ENCODE data around the gene ARHGAP9. TPM values are rescaled to one million over a fixed set of nuclear protein-coding genes. Genes with fewer than 3 reads are reported as not detected.

Gene ARHGAP9
- total RNA-seq, 1 donor from 2014 or later = 105 TPM

GRCh38 chr12:57481671-57482070 lies 2.0 kb upstream of the ARHGAP9 start:
- Mint-ChIP-seq H3K27me3 (ENCODE audit: low read depth) (no peaks in the 10 kb centered on the region), H3K4me1 (ENCODE audit: low read depth) (peaks cover 37% of the 10 kb centered on the region), H3K27ac (peak overlapping the region; percentile 80), H3K36me3 (ENCODE audit: low read depth) (peaks cover 23% of the 10 kb centered on the region), H3K9me3 (no peaks in the 10 kb centered on the region), H3K4me3 (ENCODE audit: low read depth) (no peak overlapping the region)
- intact Hi-C loops (cut with micrococcal nuclease) = no loop called here
- DNase-seq (ENCODE audit: low spot score) = no peak

- Mint-ChIP-seq H3K4me3 (ENCODE audit: low read depth) (peak overlapping the region; percentile 93), H3K27ac (peak overlapping the region; percentile 100), H3K36me3 (ENCODE audit: low read depth) (peaks cover 41% of the 10 kb centered on the region), H3K9me3 (no peaks in the 10 kb centered on the region), H3K27me3 (ENCODE audit: low read depth) (no peaks in the 10 kb centered on the region), H3K4me1 (ENCODE audit: low read depth) (peaks cover 52% of the 10 kb centered on the region)
- intact Hi-C loops (cut with micrococcal nuclease) = loop anchor here (1.0 to 2.0 kb wide), 3 partner anchors 8 to 792 kb away; partner anchors contain the start of gene DDIT3
- no peak for DNase-seq (ENCODE audit: low spot score)
Measured at GRCh38 chr12:57479043-57479375, 657 bp downstream of the ARHGAP9 start.

DNA sequence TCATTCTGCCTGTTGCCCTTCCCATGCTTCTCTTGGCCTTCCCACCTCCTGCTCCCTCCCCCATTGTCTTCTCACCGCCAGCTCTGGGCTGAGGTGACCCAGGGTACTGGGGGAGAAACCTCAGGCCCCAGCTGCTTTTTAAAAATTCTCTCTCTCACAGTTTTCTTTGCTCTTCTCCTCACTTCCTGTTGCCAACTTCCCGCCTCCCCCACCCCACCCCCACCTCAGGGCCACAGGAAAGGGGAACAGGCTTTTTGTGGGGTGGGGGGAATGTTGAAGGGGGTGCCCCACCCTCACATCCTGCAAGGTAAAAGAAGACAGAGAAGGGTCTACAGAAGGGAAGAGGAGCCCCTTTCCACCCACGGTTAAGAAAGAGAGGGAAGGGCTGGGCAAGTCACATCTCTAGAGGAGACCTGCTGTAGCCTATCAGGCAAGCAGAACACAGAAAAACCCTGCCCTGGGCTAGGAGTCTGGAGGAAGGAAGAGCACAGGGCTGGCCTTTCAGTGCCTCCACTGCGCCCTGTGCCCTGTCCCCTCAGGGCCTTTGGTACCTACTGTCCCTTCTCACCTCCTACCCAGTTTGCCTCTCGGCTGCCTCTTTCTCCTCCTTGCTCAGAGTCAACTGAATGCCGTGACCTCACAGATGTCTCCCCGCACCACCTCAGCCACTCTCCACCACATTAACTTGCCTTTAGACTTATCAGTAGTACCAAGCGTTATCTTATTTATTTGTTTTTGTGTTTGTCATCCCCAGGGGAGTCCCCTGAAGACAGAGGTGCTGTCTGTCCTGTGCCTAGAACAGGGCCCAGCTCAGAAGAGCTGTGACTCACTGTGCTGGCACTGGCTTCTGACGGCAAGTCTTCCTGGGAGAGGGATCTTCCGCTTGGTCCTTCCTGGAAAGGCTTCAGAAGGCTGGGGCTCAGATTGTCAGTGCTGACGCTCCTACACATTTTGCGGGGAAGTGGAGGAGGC lies 1.7 kb downstream of the ARHGAP9 start:
- Mint-ChIP-seq H3K27me3 (ENCODE audit: low read depth) (no peaks in the 10 kb centered on the region), H3K4me3 (ENCODE audit: low read depth) (peak overlapping the region; percentile 93), H3K36me3 (ENCODE audit: low read depth) (peaks cover 45% of the 10 kb centered on the region), H3K27ac (peak overlapping the region; percentile 100), H3K9me3 (no peaks in the 10 kb centered on the region), H3K4me1 (ENCODE audit: low read depth) (peaks cover 46% of the 10 kb centered on the region)
- DNase-seq (ENCODE audit: low spot score) = peak; percentile 51
- intact Hi-C loops (cut with micrococcal nuclease) = loop anchor here (1.0 to 2.0 kb wide), 3 partner anchors 16 to 791 kb away; partner anchors contain the start of gene DCTN2

DNA sequence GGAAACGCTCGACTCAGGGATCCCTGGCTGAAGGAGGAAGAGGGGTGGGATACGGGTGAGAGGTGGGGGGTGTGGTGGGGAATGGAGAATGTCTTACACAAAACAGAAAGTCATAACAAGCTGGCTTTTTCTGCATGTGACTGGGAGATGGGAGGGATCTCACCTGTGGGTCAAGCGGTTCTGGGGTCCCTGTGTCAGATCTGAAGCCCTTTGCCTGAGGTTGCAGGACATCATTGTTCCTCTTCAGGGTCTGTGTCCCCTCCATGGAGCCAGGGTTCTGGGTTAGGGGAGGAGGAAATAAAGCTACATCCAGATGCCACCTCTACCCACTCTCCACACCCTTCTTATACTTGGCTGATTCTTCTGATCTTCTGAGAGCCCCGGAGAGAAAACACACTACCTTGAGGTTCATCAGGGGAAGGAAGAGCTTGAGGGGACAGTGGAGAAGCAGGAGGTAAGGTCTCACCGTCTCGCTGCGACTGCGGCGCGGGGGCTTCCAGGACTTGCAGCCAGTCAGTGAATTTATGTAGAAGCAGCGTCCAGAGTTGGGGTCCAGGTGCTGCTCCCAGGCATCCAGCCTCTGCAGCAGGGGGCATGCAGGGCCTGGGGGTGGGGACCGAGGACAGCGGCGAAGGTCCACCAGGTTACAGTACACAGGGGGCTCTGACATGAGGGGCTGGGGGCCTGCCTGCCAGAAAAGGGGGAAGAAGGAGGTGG lies 2.5 kb downstream of the ARHGAP9 start:
- Mint-ChIP-seq H3K4me1 (ENCODE audit: low read depth) (peaks cover 47% of the 10 kb centered on the region), H3K27ac (peak overlapping the region; percentile 100), H3K9me3 (no peaks in the 10 kb centered on the region), H3K36me3 (ENCODE audit: low read depth) (peaks cover 53% of the 10 kb centered on the region), H3K4me3 (ENCODE audit: low read depth) (peak overlapping the region; percentile 93), H3K27me3 (ENCODE audit: low read depth) (no peaks in the 10 kb centered on the region)
- intact Hi-C loops (cut with micrococcal nuclease) = loop anchor here (1.0 to 2.0 kb wide), 2 partner anchors 15 to 70 kb away; partner anchors contain the start of gene DCTN2
- DNase-seq (ENCODE audit: low spot score) = no peak

- Mint-ChIP-seq H3K36me3 (ENCODE audit: low read depth) (peaks cover 59% of the 10 kb centered on the region), H3K4me1 (ENCODE audit: low read depth) (peaks cover 47% of the 10 kb centered on the region), H3K27ac (peak overlapping the region; percentile 100), H3K9me3 (no peaks in the 10 kb centered on the region), H3K27me3 (ENCODE audit: low read depth) (no peaks in the 10 kb centered on the region), H3K4me3 (ENCODE audit: low read depth) (peak overlapping the region; percentile 93)
- intact Hi-C loops (cut with micrococcal nuclease) = loop anchor here (2.0 kb wide), 1 partner anchor 70 kb away; the partner anchor contains the start of gene DCTN2
- DNase-seq (ENCODE audit: low spot score) = peak; percentile 72
Measured at GRCh38 chr12:57476162-57476992, 3.3 kb downstream of the ARHGAP9 start.

DNA sequence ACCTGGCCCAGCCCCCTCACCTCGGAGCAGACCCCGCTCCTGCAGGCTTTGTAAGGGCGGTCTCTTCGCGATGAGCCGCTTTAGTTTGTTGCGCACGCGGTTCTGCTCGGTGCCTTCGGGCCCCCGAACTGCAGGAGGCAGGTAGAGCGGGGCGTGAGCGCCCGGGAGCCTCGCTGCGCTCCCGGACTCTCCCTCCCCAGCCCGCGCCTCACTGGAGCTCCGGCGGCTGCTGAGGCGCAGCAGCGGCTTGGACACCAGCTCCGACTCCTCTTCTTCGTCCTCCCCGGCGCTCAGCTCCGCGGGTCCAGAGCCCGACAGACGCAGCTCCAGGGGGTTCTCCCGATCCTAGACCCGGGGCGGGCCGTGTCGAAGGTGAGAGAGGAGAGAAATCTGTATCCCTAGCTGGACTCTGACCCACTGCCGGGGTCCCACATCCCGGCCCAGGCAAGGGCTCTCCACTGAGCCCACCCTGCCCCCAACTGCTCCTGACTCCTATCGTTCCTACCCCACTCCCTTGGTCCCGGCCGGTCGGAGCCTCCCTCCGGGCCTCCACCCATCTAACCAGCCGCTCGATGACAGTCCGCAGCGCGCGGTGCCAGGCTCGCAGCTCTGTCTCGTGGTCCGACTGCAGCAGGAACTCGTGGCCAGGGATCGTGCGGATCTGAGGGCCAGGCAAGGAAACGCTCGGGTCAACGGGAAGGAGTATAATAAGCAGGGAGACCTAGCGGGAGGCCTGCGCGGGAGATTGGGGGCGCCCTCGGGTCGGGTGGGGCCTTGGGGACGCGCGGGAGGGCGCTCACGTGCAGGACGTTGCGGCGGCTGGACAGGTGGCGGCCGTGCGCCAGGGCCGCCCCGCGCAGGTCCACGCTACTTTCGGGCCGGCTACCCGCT lies 4.2 kb downstream of the ARHGAP9 start:
- no peaks in the 10 kb centered on the region for H3K9me3 Mint-ChIP-seq
- H3K27me3 Mint-ChIP-seq (ENCODE audit: low read depth) = no peaks in the 10 kb centered on the region
- no peak for DNase-seq (ENCODE audit: low spot score)
- peaks cover 41% of the 10 kb centered on the region for H3K4me1 Mint-ChIP-seq (ENCODE audit: low read depth)
- intact Hi-C loops (cut with micrococcal nuclease) = loop anchor here (2.0 kb wide), 1 partner anchor 71 kb away; the partner anchor contains the start of gene DCTN2
- H3K27ac Mint-ChIP-seq = peak overlapping the region; percentile 100
- peak overlapping the region; percentile 93 for H3K4me3 Mint-ChIP-seq (ENCODE audit: low read depth)
- peaks cover 56% of the 10 kb centered on the region for H3K36me3 Mint-ChIP-seq (ENCODE audit: low read depth)

DNA sequence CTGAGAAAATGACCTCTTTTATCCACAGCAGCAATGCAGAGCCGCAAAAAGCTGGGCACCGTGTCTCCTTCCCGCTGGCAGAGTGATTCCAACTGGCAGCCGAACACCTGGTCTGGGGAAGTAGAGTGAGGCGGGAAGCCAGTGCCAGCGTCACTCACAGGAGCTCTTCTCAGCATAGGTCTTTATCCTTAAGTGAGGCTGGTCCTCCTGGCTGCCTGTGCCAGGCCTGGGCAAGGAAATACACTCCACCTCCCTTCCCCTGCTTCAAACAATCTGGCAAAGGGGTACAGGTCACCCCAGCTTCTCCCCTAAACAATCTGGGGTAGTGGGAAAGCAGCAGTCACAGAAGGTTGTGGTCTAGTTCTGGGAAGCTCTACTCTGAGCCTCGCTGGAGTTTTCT lies 4.8 kb downstream of the ARHGAP9 start:
- DNase-seq (ENCODE audit: low spot score) = no peak
- Mint-ChIP-seq H3K27ac (peak overlapping the region; percentile 47), H3K4me1 (ENCODE audit: low read depth) (peaks cover 35% of the 10 kb centered on the region), H3K4me3 (ENCODE audit: low read depth) (peak overlapping the region; percentile 72), H3K27me3 (ENCODE audit: low read depth) (no peaks in the 10 kb centered on the region), H3K9me3 (no peaks in the 10 kb centered on the region), H3K36me3 (ENCODE audit: low read depth) (peaks cover 56% of the 10 kb centered on the region)
- intact Hi-C loops (cut with micrococcal nuclease) = no loop called here

DNA sequence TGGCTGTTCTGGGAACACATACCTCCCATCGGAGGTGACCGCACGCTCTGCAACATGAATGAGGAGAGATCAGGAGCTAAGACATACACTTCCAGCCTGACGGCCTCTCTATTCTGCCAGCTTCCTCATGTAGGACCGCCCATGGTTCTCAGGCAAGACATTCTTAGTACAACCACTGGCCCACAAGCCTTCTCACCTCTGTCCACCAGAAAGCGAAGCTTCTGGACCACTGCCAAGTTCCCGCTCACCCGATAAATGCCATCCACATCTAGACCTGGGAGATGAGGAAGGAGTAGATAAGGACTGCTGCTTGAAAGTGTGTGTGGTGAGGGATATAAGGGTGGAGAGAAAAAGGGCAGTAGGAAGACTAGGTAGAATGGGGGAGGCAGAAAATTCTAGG lies 5.2 kb downstream of the ARHGAP9 start:
- Mint-ChIP-seq H3K27me3 (ENCODE audit: low read depth) (no peaks in the 10 kb centered on the region), H3K36me3 (ENCODE audit: low read depth) (peaks cover 52% of the 10 kb centered on the region), H3K27ac (peak overlapping the region; percentile 47), H3K4me3 (ENCODE audit: low read depth) (peak overlapping the region; percentile 72), H3K4me1 (ENCODE audit: low read depth) (peaks cover 31% of the 10 kb centered on the region), H3K9me3 (no peaks in the 10 kb centered on the region)
- intact Hi-C loops (cut with micrococcal nuclease) = no loop called here
- no peak for DNase-seq (ENCODE audit: low spot score)

GRCh38 chr12:57473886-57474285 lies 5.8 kb downstream of the ARHGAP9 start:
- Mint-ChIP-seq H3K4me1 (ENCODE audit: low read depth) (peaks cover 25% of the 10 kb centered on the region), H3K27ac (peak overlapping the region; percentile 47), H3K36me3 (ENCODE audit: low read depth) (peaks cover 54% of the 10 kb centered on the region)

GRCh38 chr12:57473392-57473791 lies 6.3 kb downstream of the ARHGAP9 start:
- Mint-ChIP-seq H3K9me3 (no peaks in the 10 kb centered on the region), H3K36me3 (ENCODE audit: low read depth) (peaks cover 52% of the 10 kb centered on the region), H3K4me3 (ENCODE audit: low read depth) (no peak overlapping the region), H3K27ac (no peak overlapping the region), H3K27me3 (ENCODE audit: low read depth) (no peaks in the 10 kb centered on the region), H3K4me1 (ENCODE audit: low read depth) (peaks cover 20% of the 10 kb centered on the region)
- DNase-seq (ENCODE audit: low spot score) = no peak
- intact Hi-C loops (cut with micrococcal nuclease) = no loop called here

More at GRCh38 chr12:57473886-57474285, 5.8 kb downstream of the ARHGAP9 start:
- no peak for DNase-seq (ENCODE audit: low spot score)
- H3K4me3 Mint-ChIP-seq (ENCODE audit: low read depth) = peak overlapping the region; percentile 72
- H3K27me3 Mint-ChIP-seq (ENCODE audit: low read depth) = no peaks in the 10 kb centered on the region
- H3K9me3 Mint-ChIP-seq = no peaks in the 10 kb centered on the region
- intact Hi-C loops (cut with micrococcal nuclease) = no loop called here

- intact Hi-C loops (cut with micrococcal nuclease) = no loop called here
- no peak overlapping the region for H3K27ac Mint-ChIP-seq
- peaks cover 17% of the 10 kb centered on the region for H3K4me1 Mint-ChIP-seq (ENCODE audit: low read depth)
- H3K4me3 Mint-ChIP-seq (ENCODE audit: low read depth) = no peak overlapping the region
- DNase-seq (ENCODE audit: low spot score) = no peak
- H3K36me3 Mint-ChIP-seq (ENCODE audit: low read depth) = peaks cover 56% of the 10 kb centered on the region
- no peaks in the 10 kb centered on the region for H3K27me3 Mint-ChIP-seq (ENCODE audit: low read depth)
- H3K9me3 Mint-ChIP-seq = no peaks in the 10 kb centered on the region
Measured at GRCh38 chr12:57472391-57472790, 7.3 kb downstream of the ARHGAP9 start.
